Keratinocyte (primary cell): ENCODE results near the gene GREB1. TPM values are rescaled to one million over a fixed set of nuclear protein-coding genes. Genes with fewer than 3 reads are reported as not detected.

Experiments used
- DNase-seq: peaks from one replicate; pipeline ENCODE4 v3.0.0-alpha.2; 2011; ENCODE audit warnings: low read depth, missing footprints, low spot score
- FAIRE-seq: peaks from 2 replicates; lab custom pipeline; 2011; peaks lifted over from hg19 to GRCh38; lab: Jason Lieb, UNC
- H2AFZ ChIP-seq: 2 replicates; pipeline ENCODE4 v1.6.0; 2012; ENCODE audit warnings: low read length, control low read depth, inconsistent platforms; ENCODE audit not compliant: control insufficient read depth
- H3K27ac ChIP-seq: 2 replicates; pipeline ENCODE4 v1.5.1; 2011; ENCODE audit warnings: low read length; ENCODE audit not compliant: control insufficient read depth, insufficient read depth
- H3K27me3 ChIP-seq: 3 replicates; pipeline ENCODE4 v1.6.0; 2011; ENCODE audit warnings: low read length; ENCODE audit not compliant: control insufficient read depth, insufficient read depth; ENCODE audit errors: extremely low read depth
- H3K36me3 ChIP-seq, 2 experiments: 2 replicates in 1 of 2; 3 replicates in 1 of 2; pipeline ENCODE4 v1.5.1; 2011; ENCODE audit warnings: low read length in 2 of 2, mild to moderate bottlenecking in 1 of 2; ENCODE audit not compliant: control insufficient read depth in 2 of 2, insufficient read depth in 2 of 2; ENCODE audit errors: extremely low read depth in 1 of 2
- H3K4me1 ChIP-seq: 3 replicates; pipeline ENCODE4 v1.5.1; 2011; ENCODE audit warnings: low read length; ENCODE audit not compliant: control insufficient read depth, insufficient read depth; ENCODE audit errors: extremely low read depth
- H3K4me2 ChIP-seq: 3 replicates; pipeline ENCODE4 v1.6.0; 2011; ENCODE audit warnings: low read depth, low read length; ENCODE audit not compliant: control insufficient read depth, insufficient read depth; ENCODE audit errors: extremely low read depth
- H3K4me3 ChIP-seq, 3 experiments: fragments of 200-600 bp in 1 of 3; sonication (generic) in 1 of 3; 2 replicates in 2 of 3; 3 replicates in 1 of 3; pipeline ENCODE4 v1.5.1; 2011 to 2016; ENCODE audit warnings: low read length in 3 of 3, mild to moderate bottlenecking in 3 of 3, control low read depth in 2 of 3, inconsistent platforms in 1 of 3, low read depth in 1 of 3, mixed read lengths in 1 of 3, mixed run types in 1 of 3, moderate library complexity in 1 of 3; ENCODE audit not compliant: control insufficient read depth in 2 of 3, insufficient read depth in 2 of 3; ENCODE audit errors: extremely low read depth in 1 of 3
- H3K79me2 ChIP-seq: 2 replicates; pipeline ENCODE4 v1.6.0; 2012; ENCODE audit warnings: low read length; ENCODE audit not compliant: control insufficient read depth, insufficient read depth
- H3K9ac ChIP-seq: 3 replicates; pipeline ENCODE4 v1.6.0; 2011; ENCODE audit warnings: low read length; ENCODE audit not compliant: control insufficient read depth, insufficient read depth; ENCODE audit errors: extremely low read depth
- H3K9me1 ChIP-seq: 3 replicates; pipeline ENCODE4 v1.6.0; 2011; ENCODE audit warnings: low read length; ENCODE audit not compliant: control insufficient read depth, insufficient read depth; ENCODE audit errors: extremely low read depth
- H3K9me3 ChIP-seq: 2 replicates; pipeline ENCODE4 v1.5.1; 2012; ENCODE audit warnings: low read depth, low read length; ENCODE audit not compliant: control insufficient read depth
- H4K20me1 ChIP-seq: 3 replicates; pipeline ENCODE4 v1.6.0; 2011; ENCODE audit warnings: low read length; ENCODE audit not compliant: control insufficient read depth, insufficient read depth; ENCODE audit errors: extremely low read depth
- EZH2 ChIP-seq: IDR thresholded peaks from one replicate; pipeline ENCODE4 v1.6.1; 2012; ENCODE audit warnings: inconsistent platforms, mild to moderate bottlenecking, low read length, moderate library complexity
- dilution Hi-C: fragments of 300-500 bp; cut with MboI; formaldehyde crosslinking; loops from one replicate; pipeline ENCODE4 v1.7.0; 2020; ENCODE audit warnings: low sequenced_read_pairs; ENCODE audit not compliant: extremely low pct_ligation_motif_present
- polyA plus RNA-seq, 5 experiments: library from polyadenylated mRNA; depleted of rRNA in 3 of 5; stranded (reverse) in 3 of 5; stranded (forward) in 1 of 5; unstranded in 1 of 5; fragments of >200 nt; gene quantifications; 1 replicate in 1 of 5; 2 replicates in 3 of 5; 3 replicates in 1 of 5; pipeline versions ENCODE4 v1.2.1 to v1.2.3, GENCODE V29; 2011 to 2012; ENCODE audit warnings: missing spikeins in 2 of 5, low read depth in 1 of 5, low replicate concordance in 1 of 5
- TF ChIP-seq, protein P1 (sequence below), 3 experiments: IDR thresholded peaks in 1 of 3; conservative IDR thresholded peaks in 1 of 3; optimal IDR thresholded peaks in 1 of 3; 2 replicates in 2 of 3; 3 replicates in 1 of 3; pipeline versions ENCODE3 to v1.5.1; 2011; ENCODE audit warnings: low read length in 3 of 3, mild to moderate bottlenecking in 3 of 3, moderate library complexity in 2 of 3, control low read depth in 1 of 3, inconsistent platforms in 1 of 3; ENCODE audit not compliant: insufficient read depth in 2 of 3; ENCODE audit errors: extremely low read depth in 1 of 3

The GREB1 gene
- polyA plus RNA-seq, 1 donor (not counting 4 experiments of a cell fraction or from before 2014, with no cell fraction given), result 0.13 TPM

GRCh38 chr2:11553661-11554398, 20.0 kb downstream of the GREB1 start:
- Histone ChIP-seq H3K4me3 (no peak overlapping the region), H3K4me1 (no peaks in the 10 kb centered on the region), H3K36me3 (no peaks in the 10 kb centered on the region), H2AFZ (no peak overlapping the region), H3K9me1 (no peaks in the 10 kb centered on the region), H3K27me3 (peaks cover 17% of the 10 kb centered on the region), H3K9me3 (no peaks in the 10 kb centered on the region), H4K20me1 (no peaks in the 10 kb centered on the region), H3K9ac (no peak overlapping the region), H3K79me2 (no peaks in the 10 kb centered on the region), H3K27ac (no peak overlapping the region), H3K4me2 (no peak overlapping the region)
- dilution Hi-C loops, result loop anchor here (5.0 kb wide), 1 partner anchor 82 kb away; no protein-coding TSS in a partner anchor
- no peak for TF ChIP-seq EZH2
- TF ChIP-seq, protein P1, sequence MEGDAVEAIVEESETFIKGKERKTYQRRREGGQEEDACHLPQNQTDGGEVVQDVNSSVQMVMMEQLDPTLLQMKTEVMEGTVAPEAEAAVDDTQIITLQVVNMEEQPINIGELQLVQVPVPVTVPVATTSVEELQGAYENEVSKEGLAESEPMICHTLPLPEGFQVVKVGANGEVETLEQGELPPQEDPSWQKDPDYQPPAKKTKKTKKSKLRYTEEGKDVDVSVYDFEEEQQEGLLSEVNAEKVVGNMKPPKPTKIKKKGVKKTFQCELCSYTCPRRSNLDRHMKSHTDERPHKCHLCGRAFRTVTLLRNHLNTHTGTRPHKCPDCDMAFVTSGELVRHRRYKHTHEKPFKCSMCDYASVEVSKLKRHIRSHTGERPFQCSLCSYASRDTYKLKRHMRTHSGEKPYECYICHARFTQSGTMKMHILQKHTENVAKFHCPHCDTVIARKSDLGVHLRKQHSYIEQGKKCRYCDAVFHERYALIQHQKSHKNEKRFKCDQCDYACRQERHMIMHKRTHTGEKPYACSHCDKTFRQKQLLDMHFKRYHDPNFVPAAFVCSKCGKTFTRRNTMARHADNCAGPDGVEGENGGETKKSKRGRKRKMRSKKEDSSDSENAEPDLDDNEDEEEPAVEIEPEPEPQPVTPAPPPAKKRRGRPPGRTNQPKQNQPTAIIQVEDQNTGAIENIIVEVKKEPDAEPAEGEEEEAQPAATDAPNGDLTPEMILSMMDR (optimal IDR thresholded peaks at IDR 0.05 in 1 of 3, IDR thresholded peaks at IDR 0.05 in 1 of 3, conservative IDR thresholded peaks at IDR 0.05 in 1 of 3; ENCODE audit: extremely low read depth in 1 of 3, insufficient read depth in 2 of 3, low read length in 3 of 3), result no peak
- no peak for FAIRE-seq
- no peak for DNase-seq

GRCh38 chr2:11554399-11554716, 20.5 kb downstream of the GREB1 start:
- Histone ChIP-seq H3K79me2 (no peaks in the 10 kb centered on the region), H3K9me3 (no peaks in the 10 kb centered on the region), H3K4me1 (no peaks in the 10 kb centered on the region), H3K27ac (no peak overlapping the region), H3K9ac (no peak overlapping the region), H3K4me3 (no peak overlapping the region), H3K9me1 (no peaks in the 10 kb centered on the region), H2AFZ (no peak overlapping the region), H3K36me3 (no peaks in the 10 kb centered on the region), H3K4me2 (no peak overlapping the region), H4K20me1 (no peaks in the 10 kb centered on the region), H3K27me3 (peaks cover 22% of the 10 kb centered on the region)
- DNase-seq (no peak), FAIRE-seq (no peak)
- dilution Hi-C loops, result loop anchor here (5.0 kb wide), 1 partner anchor 82 kb away; no protein-coding TSS in a partner anchor
- peak; percentile 46 for TF ChIP-seq EZH2
- TF ChIP-seq, protein P1 (optimal IDR thresholded peaks at IDR 0.05 in 1 of 3, IDR thresholded peaks at IDR 0.05 in 1 of 3, conservative IDR thresholded peaks at IDR 0.05 in 1 of 3; ENCODE audit: extremely low read depth in 1 of 3, insufficient read depth in 2 of 3, low read length in 3 of 3), result no peak
